H1 (cell line): ENCODE measurements around the gene ARFGAP3.

Experiments used
- CBX8 ChIP-seq: fragments of 300-800, 300-1000 bp; sonication (generic); IDR thresholded peaks from 2 replicates; pipeline ENCODE4 v1.7.1; 2016; ENCODE audit warnings: low read depth, low read length, borderline replicate concordance
- EP300 ChIP-seq, 2 experiments: IDR thresholded peaks; 1 replicate in 1 of 2; 2 replicates in 1 of 2; pipeline ENCODE4 v1.6.1; 2011 to 2012; ENCODE audit warnings: low read depth in 2 of 2, low read length in 2 of 2, mild to moderate bottlenecking in 2 of 2, borderline replicate concordance in 1 of 2, inconsistent platforms in 1 of 2, moderate library complexity in 1 of 2
- FOSL1 ChIP-seq: IDR thresholded peaks from 2 replicates; pipeline ENCODE4 v1.6.1; 2011; ENCODE audit warnings: mild to moderate bottlenecking, low read depth, low read length, moderate library complexity; ENCODE audit not compliant: insufficient read depth
- GABPA ChIP-seq: IDR thresholded peaks from 2 replicates; pipeline ENCODE4 v1.6.1; 2011; ENCODE audit warnings: mild to moderate bottlenecking, low read length, moderate library complexity, borderline replicate concordance; ENCODE audit not compliant: insufficient read depth
- POLR2A ChIP-seq, 2 experiments: IDR thresholded peaks; 1 replicate in 1 of 2; 2 replicates in 1 of 2; pipeline ENCODE4 v1.6.1; 2011; ENCODE audit warnings: low read depth in 2 of 2, low read length in 2 of 2, mild to moderate bottlenecking in 2 of 2; ENCODE audit errors: control extremely low read depth in 1 of 2
- RAD21 ChIP-seq, 2 experiments: IDR thresholded peaks in 1 of 2; conservative IDR thresholded peaks in 1 of 2; 2 replicates each; pipeline ENCODE4 v1.6.1; 2011; ENCODE audit warnings: low read depth in 2 of 2, low read length in 2 of 2, improper control_type of control experiment in 1 of 2, inconsistent platforms in 1 of 2, mild to moderate bottlenecking in 1 of 2, moderate library complexity in 1 of 2
- SAP30 ChIP-seq: fragments of 300-600 bp; sonication (generic); IDR thresholded peaks from 2 replicates; pipeline ENCODE4 v1.7.1; 2012; ENCODE audit warnings: low read length, moderate library complexity, mild to moderate bottlenecking, inconsistent platforms; ENCODE audit not compliant: insufficient read depth, insufficient replicate concordance
- SP4 ChIP-seq: IDR thresholded peaks from 2 replicates; pipeline ENCODE4 v1.6.1; 2012; ENCODE audit warnings: low read length, inconsistent platforms
- TF ChIP-seq, protein P1 (sequence below), 3 experiments: IDR thresholded peaks; 1 replicate in 2 of 3; 2 replicates in 1 of 3; pipeline versions ENCODE4 v1.5.1 to v1.6.1; 2011; ENCODE audit warnings: low read length in 3 of 3, mild to moderate bottlenecking in 3 of 3, inconsistent platforms in 2 of 3, low read depth in 1 of 3, moderate library complexity in 1 of 3; ENCODE audit not compliant: insufficient read depth in 1 of 3; ENCODE audit errors: control extremely low read depth in 1 of 3

DNA sequence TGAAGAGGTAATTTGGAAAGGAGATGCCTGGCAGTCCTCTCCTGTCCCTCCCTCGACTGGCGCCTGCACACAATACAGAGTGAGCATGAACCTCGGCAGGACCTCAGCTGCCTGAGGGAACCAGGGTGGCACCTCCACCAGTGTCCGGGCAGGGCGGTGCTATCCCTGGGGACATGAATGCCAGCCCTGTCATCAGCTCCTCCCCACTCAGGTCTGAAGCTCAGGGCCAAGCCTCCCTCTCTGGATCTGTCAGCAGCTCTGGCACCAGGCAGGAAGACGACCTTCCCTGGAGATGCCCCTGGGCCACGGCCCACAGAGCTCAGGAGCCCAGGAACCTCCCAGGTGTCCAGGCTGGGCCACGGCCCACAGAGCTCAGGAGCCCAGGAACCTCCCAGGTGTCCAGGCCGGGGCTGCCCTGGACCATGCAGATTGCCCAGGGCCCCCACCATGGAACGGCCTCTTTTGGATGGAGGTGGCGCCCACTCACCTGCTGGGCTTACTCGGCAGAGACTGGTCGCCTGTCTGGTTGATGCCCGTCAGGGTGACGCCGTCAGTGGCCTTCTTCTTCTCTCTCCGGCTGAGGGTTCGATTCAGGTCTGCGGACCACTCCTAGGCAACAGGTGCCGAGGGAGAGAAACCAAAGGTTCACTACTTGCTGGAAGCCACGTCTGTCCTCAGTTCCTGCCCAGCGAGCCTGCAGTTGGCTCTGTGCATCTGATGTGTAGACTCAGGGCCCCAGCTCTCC is 21.7 kb upstream of the ARFGAP3 start:
- no peak for TF ChIP-seq CBX8
- no peak for TF ChIP-seq SAP30
- TF ChIP-seq, protein P1, sequence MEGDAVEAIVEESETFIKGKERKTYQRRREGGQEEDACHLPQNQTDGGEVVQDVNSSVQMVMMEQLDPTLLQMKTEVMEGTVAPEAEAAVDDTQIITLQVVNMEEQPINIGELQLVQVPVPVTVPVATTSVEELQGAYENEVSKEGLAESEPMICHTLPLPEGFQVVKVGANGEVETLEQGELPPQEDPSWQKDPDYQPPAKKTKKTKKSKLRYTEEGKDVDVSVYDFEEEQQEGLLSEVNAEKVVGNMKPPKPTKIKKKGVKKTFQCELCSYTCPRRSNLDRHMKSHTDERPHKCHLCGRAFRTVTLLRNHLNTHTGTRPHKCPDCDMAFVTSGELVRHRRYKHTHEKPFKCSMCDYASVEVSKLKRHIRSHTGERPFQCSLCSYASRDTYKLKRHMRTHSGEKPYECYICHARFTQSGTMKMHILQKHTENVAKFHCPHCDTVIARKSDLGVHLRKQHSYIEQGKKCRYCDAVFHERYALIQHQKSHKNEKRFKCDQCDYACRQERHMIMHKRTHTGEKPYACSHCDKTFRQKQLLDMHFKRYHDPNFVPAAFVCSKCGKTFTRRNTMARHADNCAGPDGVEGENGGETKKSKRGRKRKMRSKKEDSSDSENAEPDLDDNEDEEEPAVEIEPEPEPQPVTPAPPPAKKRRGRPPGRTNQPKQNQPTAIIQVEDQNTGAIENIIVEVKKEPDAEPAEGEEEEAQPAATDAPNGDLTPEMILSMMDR (IDR thresholded peaks at IDR 0.05; ENCODE audit: control extremely low read depth in 1 of 3, insufficient read depth in 1 of 3, low read depth in 1 of 3, low read length in 3 of 3): no peak
- TF ChIP-seq RAD21 (IDR thresholded peaks at IDR 0.05 in 1 of 2, conservative IDR thresholded peaks at IDR 0.05 in 1 of 2; ENCODE audit: low read depth in 2 of 2, low read length in 2 of 2): no peak
- no peak for TF ChIP-seq POLR2A (IDR thresholded peaks at IDR 0.05; ENCODE audit: control extremely low read depth in 1 of 2, low read depth in 2 of 2, low read length in 2 of 2)
- TF ChIP-seq EP300 (IDR thresholded peaks at IDR 0.05; ENCODE audit: borderline replicate concordance in 1 of 2, low read depth in 2 of 2, low read length in 2 of 2): no peak
- TF ChIP-seq FOSL1: no peak
- TF ChIP-seq SP4: no peak
- no peak for TF ChIP-seq GABPA
